CD14-positive monocyte (primary cell): ENCODE data around the gene PXMP4. TPM values are rescaled to one million over a fixed set of nuclear protein-coding genes. Genes with fewer than 3 reads are reported as not detected.

Experiments
- DNase-seq, 3 donors: peaks; one replicate each; pipeline ENCODE4 v3.0.0-alpha.2; 2011 to 2022
- H2AFZ ChIP-seq: 2 replicates; pipeline ENCODE4 v1.6.0; 2012; ENCODE audit warnings: mild to moderate bottlenecking, low read depth, low read length, inconsistent platforms; ENCODE audit not compliant: insufficient read depth, poor library complexity, severe bottlenecking
- H3K27ac ChIP-seq, 2 donors: 1 replicate in 1 of 2; 2 replicates in 1 of 2; pipeline ENCODE4 v1.5.1; 2012 to 2013; ENCODE audit warnings: low read length in 2 of 2, control low read depth in 1 of 2, inconsistent platforms in 1 of 2, low read depth in 1 of 2, mild to moderate bottlenecking in 1 of 2
- H3K27me3 ChIP-seq, 2 donors: one replicate each; pipeline versions ENCODE4 v1.6.0 to v1.6.1; 2011 to 2013; ENCODE audit warnings: low read length in 2 of 2; ENCODE audit not compliant: control insufficient read depth in 2 of 2, insufficient read depth in 2 of 2
- H3K36me3 ChIP-seq, 2 donors: replicated peaks in 1 of 2; 1 replicate in 1 of 2; 2 replicates in 1 of 2; pipeline versions ENCODE4 v1.5.1 to v1.6.1; 2012 to 2013; ENCODE audit warnings: low read length in 2 of 2, control low read depth in 1 of 2, inconsistent platforms in 1 of 2, mild to moderate bottlenecking in 1 of 2; ENCODE audit not compliant: insufficient read depth in 2 of 2, control insufficient read depth in 1 of 2
- H3K4me1 ChIP-seq, 2 donors: 1 replicate in 1 of 2; 2 replicates in 1 of 2; pipeline versions ENCODE4 v1.5.1 to v1.6.1; 2012 to 2013; ENCODE audit warnings: low read length in 2 of 2, control low read depth in 1 of 2, inconsistent platforms in 1 of 2, mild to moderate bottlenecking in 1 of 2, moderate library complexity in 1 of 2; ENCODE audit not compliant: insufficient read depth in 2 of 2, control insufficient read depth in 1 of 2
- H3K4me2 ChIP-seq: replicated peaks from 2 replicates; pipeline ENCODE3; 2012; ENCODE audit warnings: low read length, moderate library complexity, mild to moderate bottlenecking; ENCODE audit not compliant: poor library complexity, severe bottlenecking; ENCODE audit errors: extremely low read depth
- H3K4me3 ChIP-seq, 3 experiments: fragments of 200-600 bp in 1 of 3; sonication (generic) in 1 of 3; replicated peaks in 1 of 3; 1 replicate in 2 of 3; 2 replicates in 1 of 3; pipeline ENCODE4 v1.5.1; 2011 to 2013; ENCODE audit warnings: low read length in 3 of 3, mild to moderate bottlenecking in 3 of 3, control low read depth in 2 of 3, low read depth in 2 of 3, inconsistent platforms in 1 of 3, moderate library complexity in 1 of 3
- H3K79me2 ChIP-seq: 2 replicates; pipeline ENCODE4 v1.6.0; 2012; ENCODE audit warnings: mild to moderate bottlenecking, control low read depth, inconsistent platforms, low read length, moderate library complexity; ENCODE audit not compliant: insufficient read depth
- H3K9ac ChIP-seq: 2 replicates; pipeline ENCODE4 v1.6.0; 2017; ENCODE audit warnings: low read length, mild to moderate bottlenecking; ENCODE audit not compliant: insufficient read depth, poor library complexity, severe bottlenecking
- H3K9me3 ChIP-seq, 2 donors: replicated peaks in 1 of 2; 1 replicate in 1 of 2; 2 replicates in 1 of 2; pipeline versions ENCODE4 v1.5.1 to v1.6.1; 2012 to 2013; ENCODE audit warnings: low read length in 2 of 2, control low read depth in 1 of 2; ENCODE audit not compliant: control insufficient read depth in 1 of 2, insufficient read depth in 1 of 2
- H4K20me1 ChIP-seq: 2 replicates; pipeline ENCODE4 v1.6.0; 2012; ENCODE audit warnings: mild to moderate bottlenecking, low read length, control low read depth, moderate library complexity; ENCODE audit not compliant: insufficient read depth
- H3K27ac Mint-ChIP-seq, 7 donors: one replicate each; pipeline ENCODE4 v1.8.0; 2020; ENCODE audit warnings: mild to moderate bottlenecking in 7 of 7, mixed read lengths in 7 of 7, moderate library complexity in 6 of 7, inconsistent platforms in 2 of 7
- H3K27me3 Mint-ChIP-seq, 3 donors: one replicate each; pipeline ENCODE4 v1.8.0; 2021 to 2022; ENCODE audit warnings: low read depth in 3 of 3, mild to moderate bottlenecking in 3 of 3, mixed read lengths in 3 of 3, moderate library complexity in 3 of 3, inconsistent platforms in 1 of 3
- H3K36me3 Mint-ChIP-seq, 2 donors: one replicate each; pipeline ENCODE4 v1.8.0; 2020; ENCODE audit warnings: mixed read lengths in 2 of 2, inconsistent platforms in 1 of 2, mild to moderate bottlenecking in 1 of 2
- H3K4me1 Mint-ChIP-seq: one replicate; pipeline ENCODE4 v1.8.0; 2020; ENCODE audit warnings: mild to moderate bottlenecking, mixed read lengths
- H3K4me3 Mint-ChIP-seq, 2 donors: one replicate each; pipeline ENCODE4 v1.8.0; 2020; ENCODE audit warnings: mild to moderate bottlenecking in 2 of 2, mixed read lengths in 2 of 2, moderate library complexity in 1 of 2
- H3K9me3 Mint-ChIP-seq, 7 donors: one replicate each; pipeline ENCODE4 v1.8.0; 2020 to 2022; ENCODE audit warnings: mixed read lengths in 7 of 7, mild to moderate bottlenecking in 6 of 7, moderate library complexity in 6 of 7, inconsistent platforms in 2 of 7
- CTCF ChIP-seq: fragments of 200-600 bp; IDR thresholded peaks from one replicate; pipeline ENCODE4 v1.8.0; 2022; ENCODE audit warnings: antibody characterized with exemption, mild to moderate bottlenecking
- WGBS: methylation state at CpG from one replicate; pipeline ENCODE4 v1.1.5; 2013; ENCODE audit warnings: missing lambda C conversion rate; ENCODE audit not compliant: insufficient coverage; 5-methylcytosine and 5-hydroxymethylcytosine counted together
- intact Hi-C, 2 donors: fragments of 100-400 bp; cut with micrococcal nuclease; formaldehyde crosslinking; loops; one replicate each; pipeline versions ENCODE4 v1.15.0 to v1.15.1; 2023
- polyA plus RNA-seq, 3 donors: library from polyadenylated mRNA; depleted of rRNA in 1 of 3; unstranded in 2 of 3; stranded (reverse) in 1 of 3; fragments of 300-500 nt in 2 of 3; fragments of >200 nt in 1 of 3; fragmentation: Illumina TruSeq in 2 of 3; gene quantifications; 1 replicate in 2 of 3; 2 replicates in 1 of 3; pipeline ENCODE4 v1.2.3, GENCODE V29; 2012 to 2021

The PXMP4 gene
- polyA plus RNA-seq, 3 donors = 4.9 to 11.4 (median 9.0) TPM

GRCh38 chr20:33696448-33696847 lies 23.7 kb downstream of the PXMP4 start:
- no peak for DNase-seq
- no CpG with 5 or more reads among the region's 4 CpGs for WGBS
- H4K20me1 ChIP-seq = no peaks in the 10 kb centered on the region
- H3K27me3 ChIP-seq = no peaks in the 10 kb centered on the region
- no peaks in the 10 kb centered on the region for H3K79me2 ChIP-seq
- intact Hi-C loops = no loop called here
- H2AFZ ChIP-seq = no peak overlapping the region
- TF ChIP-seq CTCF = no peak
- peaks cover 2% of the 10 kb centered on the region for H3K4me1 Mint-ChIP-seq
- H3K36me3 Mint-ChIP-seq = no peaks in the 10 kb centered on the region
- H3K9ac ChIP-seq = no peak overlapping the region
- H3K4me2 ChIP-seq = no peak overlapping the region
- no peak overlapping the region for H3K4me3 ChIP-seq
- no peak overlapping the region for H3K27ac ChIP-seq
- H3K4me3 Mint-ChIP-seq = no peak overlapping the region
- peaks cover 0 to 6% of the 10 kb centered on the region in 2 donors for H3K9me3 ChIP-seq
- no peaks in the 10 kb centered on the region for H3K27me3 Mint-ChIP-seq
- no peaks in the 10 kb centered on the region for H3K4me1 ChIP-seq
- H3K36me3 ChIP-seq = no peaks in the 10 kb centered on the region
- peaks cover 7 to 17% (median 11%) of the 10 kb centered on the region in 7 donors for H3K9me3 Mint-ChIP-seq
- H3K27ac Mint-ChIP-seq = no peak overlapping the region

DNA sequence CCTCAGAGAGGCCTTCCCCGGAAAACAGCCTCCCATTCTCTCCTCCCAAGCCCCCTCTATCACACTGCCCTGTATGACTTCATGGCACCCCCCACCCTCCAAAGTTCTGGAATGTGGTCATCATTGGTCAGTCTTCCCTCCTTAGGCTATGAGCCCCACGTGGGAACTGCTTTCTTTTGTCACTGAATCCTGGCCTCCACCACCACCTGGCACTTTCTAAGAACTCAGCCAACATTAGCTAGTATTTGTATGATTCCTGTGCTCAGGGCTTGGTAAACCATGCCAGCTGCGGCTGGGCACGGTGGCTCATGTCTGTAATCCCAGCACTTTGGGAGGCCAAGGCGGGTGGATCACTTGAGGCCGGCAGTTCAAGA lies 25.5 kb downstream of the PXMP4 start:
- TF ChIP-seq CTCF = no peak
- Mint-ChIP-seq H3K36me3 (no peaks in the 10 kb centered on the region), H3K27ac (peak overlapping the region in 1 of 7 donors; percentile 25), H3K4me1 (peaks cover 11% of the 10 kb centered on the region), H3K4me3 (no peak overlapping the region), H3K27me3 (no peaks in the 10 kb centered on the region), H3K9me3 (peaks cover 2 to 9% (median 5%) of the 10 kb centered on the region in 7 donors)
- Histone ChIP-seq H3K27me3 (no peaks in the 10 kb centered on the region), H4K20me1 (no peaks in the 10 kb centered on the region), H3K4me3 (no peak overlapping the region), H3K27ac (no peak overlapping the region), H2AFZ (no peak overlapping the region), H3K9ac (no peak overlapping the region), H3K9me3 (no peaks in the 10 kb centered on the region), H3K36me3 (no peaks in the 10 kb centered on the region), H3K79me2 (no peaks in the 10 kb centered on the region), H3K4me1 (peaks cover 5 to 13% of the 10 kb centered on the region in 2 donors), H3K4me2 (no peak overlapping the region)
- intact Hi-C loops = no loop called here
- DNase-seq = no peak
- 98% methylated on average over 5 of the region's 6 CpGs for WGBS
